Endothelial cell (in vitro differentiated cells): Measurements from ENCODE around the gene NAP1L1. TPM values are rescaled to one million over a fixed set of nuclear protein-coding genes. Genes with fewer than 3 reads are reported as not detected.

Source experiments
- DNase-seq: peaks from one replicate; pipeline ENCODE4 v3.0.0; 2021; ENCODE audit warnings: low spot score
- H3K27ac Mint-ChIP-seq: one replicate; pipeline ENCODE4 v1.8.0; 2021; ENCODE audit warnings: mixed read lengths, inconsistent platforms; ENCODE audit not compliant: unreplicated experiment
- H3K27me3 Mint-ChIP-seq: one replicate; pipeline ENCODE4 v1.8.0; 2021; ENCODE audit warnings: mild to moderate bottlenecking, moderate library complexity, mixed read lengths, inconsistent platforms; ENCODE audit not compliant: unreplicated experiment
- H3K36me3 Mint-ChIP-seq: one replicate; pipeline ENCODE4 v1.8.0; 2021; ENCODE audit warnings: mild to moderate bottlenecking, low read depth, mixed read lengths, inconsistent platforms; ENCODE audit not compliant: unreplicated experiment
- H3K4me1 Mint-ChIP-seq: one replicate; pipeline ENCODE4 v1.8.0; 2021; ENCODE audit warnings: mild to moderate bottlenecking, mixed read lengths, inconsistent platforms; ENCODE audit not compliant: unreplicated experiment
- H3K4me3 Mint-ChIP-seq: one replicate; pipeline ENCODE4 v1.8.0; 2021; ENCODE audit warnings: mild to moderate bottlenecking, mixed read lengths, inconsistent platforms; ENCODE audit not compliant: unreplicated experiment
- H3K9me3 Mint-ChIP-seq: one replicate; pipeline ENCODE4 v1.8.0; 2021; ENCODE audit warnings: mixed read lengths, inconsistent platforms; ENCODE audit not compliant: unreplicated experiment
- CTCF ChIP-seq: fragments of 200-600 bp; sonication (generic); IDR thresholded peaks from one replicate; pipeline ENCODE4 v1.5.0; 2021; ENCODE audit warnings: antibody characterized with exemption; ENCODE audit not compliant: unreplicated experiment
- total RNA-seq: library from RNA; stranded (reverse); fragmentation: NEBNext Ultra II Directional; extraction: Animal tissue kit (Norgen Biotek cat#: 25700); gene quantifications from one replicate; pipeline ENCODE4 v1.2.1, GENCODE V29; 2021; ENCODE audit not compliant: unreplicated experiment

The NAP1L1 gene
- total RNA-seq, 1 donor from 2014 or later: 603 TPM

- Mint-ChIP-seq H3K4me3 (peak overlapping the region; percentile 95), H3K27me3 (peaks cover 6% of the 10 kb centered on the region), H3K36me3 (no peaks in the 10 kb centered on the region), H3K27ac (peak overlapping the region; percentile 92), H3K4me1 (peaks cover 23% of the 10 kb centered on the region), H3K9me3 (no peaks in the 10 kb centered on the region)
- DNase-seq: peak; percentile 76
- no peak for TF ChIP-seq CTCF
Measured at GRCh38 chr12:76084863-76085519, 506 bp upstream of the NAP1L1 start.

- no peaks in the 10 kb centered on the region for H3K9me3 Mint-ChIP-seq
- peak overlapping the region; percentile 90 for H3K27ac Mint-ChIP-seq
- H3K4me1 Mint-ChIP-seq: peaks cover 26% of the 10 kb centered on the region
- peaks cover 6% of the 10 kb centered on the region for H3K27me3 Mint-ChIP-seq
- no peak for DNase-seq
- peak overlapping the region; percentile 93 for H3K4me3 Mint-ChIP-seq
- H3K36me3 Mint-ChIP-seq: no peaks in the 10 kb centered on the region
- no peak for TF ChIP-seq CTCF
Measured at GRCh38 chr12:76083246-76083903, 1.1 kb downstream of the NAP1L1 start.

GRCh38 chr12:76081909-76082308, 2.6 kb downstream of the NAP1L1 start:
- peaks cover 26% of the 10 kb centered on the region for H3K4me1 Mint-ChIP-seq
- H3K4me3 Mint-ChIP-seq: no peak overlapping the region
- H3K27ac Mint-ChIP-seq: peak overlapping the region; percentile 45
- H3K36me3 Mint-ChIP-seq: no peaks in the 10 kb centered on the region
- H3K27me3 Mint-ChIP-seq: peaks cover 6% of the 10 kb centered on the region
- no peak for DNase-seq
- H3K9me3 Mint-ChIP-seq: no peaks in the 10 kb centered on the region
- TF ChIP-seq CTCF: no peak

GRCh38 chr12:76080729-76081415, 3.6 kb downstream of the NAP1L1 start:
- TF ChIP-seq CTCF: no peak
- Mint-ChIP-seq H3K4me3 (no peak overlapping the region), H3K27me3 (peaks cover 6% of the 10 kb centered on the region), H3K36me3 (no peaks in the 10 kb centered on the region), H3K4me1 (peaks cover 25% of the 10 kb centered on the region), H3K9me3 (no peaks in the 10 kb centered on the region), H3K27ac (no peak overlapping the region)
- DNase-seq: peak; percentile 22
